Stimulated activated CD8-positive, alpha-beta memory T cell treated with anti-CD3 and anti-CD28 coated beads, Interleukin-2, amount 100 ng/mL, for 48 hours (primary cell): ENCODE results near the gene PRKAG2.

Source experiments
- DNase-seq, 2 donors: peaks; one replicate each; pipeline ENCODE4 v3.0.0-alpha.2; 2020; ENCODE audit warnings: low read depth in 2 of 2

PRKAG2 gene

DNA sequence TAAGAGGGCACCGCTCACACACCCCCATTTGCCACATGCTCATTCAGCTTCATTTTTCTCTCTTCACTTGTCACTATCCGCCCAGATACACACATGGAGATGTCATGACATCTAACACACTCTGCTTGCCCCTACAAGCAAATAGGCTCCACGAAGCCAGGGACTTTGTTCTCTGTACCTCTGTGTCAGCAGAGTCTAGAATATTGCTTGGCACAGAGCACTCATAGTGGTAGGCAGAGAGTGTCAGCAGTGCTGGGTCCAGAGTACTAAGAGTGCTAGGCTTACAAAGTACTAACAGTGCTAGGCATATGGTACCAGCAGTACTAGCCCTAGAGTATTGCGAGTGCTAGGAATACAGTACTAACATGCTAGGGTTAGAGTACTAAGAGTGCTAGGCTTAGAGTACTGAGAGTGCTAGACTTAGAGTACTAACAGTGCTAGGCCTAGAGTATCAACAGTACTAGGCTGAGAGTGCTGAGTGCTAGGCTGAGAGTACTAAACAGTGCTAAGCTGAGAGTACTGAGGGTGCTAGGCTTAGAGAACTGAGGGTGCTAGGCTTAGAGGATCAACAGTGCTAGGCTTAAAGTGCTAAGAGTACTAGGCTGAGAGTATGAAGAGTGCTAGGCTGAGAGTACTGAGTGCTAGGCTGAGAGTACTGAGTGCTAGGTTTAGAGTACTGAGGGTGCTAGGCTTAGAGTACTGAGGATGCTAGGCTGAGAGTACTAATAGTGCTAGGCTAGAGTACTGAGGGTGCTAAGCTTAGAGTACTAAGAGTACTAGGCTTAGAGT, 166.1 kb downstream of the PRKAG2 start:
- no peak for DNase-seq

DNA sequence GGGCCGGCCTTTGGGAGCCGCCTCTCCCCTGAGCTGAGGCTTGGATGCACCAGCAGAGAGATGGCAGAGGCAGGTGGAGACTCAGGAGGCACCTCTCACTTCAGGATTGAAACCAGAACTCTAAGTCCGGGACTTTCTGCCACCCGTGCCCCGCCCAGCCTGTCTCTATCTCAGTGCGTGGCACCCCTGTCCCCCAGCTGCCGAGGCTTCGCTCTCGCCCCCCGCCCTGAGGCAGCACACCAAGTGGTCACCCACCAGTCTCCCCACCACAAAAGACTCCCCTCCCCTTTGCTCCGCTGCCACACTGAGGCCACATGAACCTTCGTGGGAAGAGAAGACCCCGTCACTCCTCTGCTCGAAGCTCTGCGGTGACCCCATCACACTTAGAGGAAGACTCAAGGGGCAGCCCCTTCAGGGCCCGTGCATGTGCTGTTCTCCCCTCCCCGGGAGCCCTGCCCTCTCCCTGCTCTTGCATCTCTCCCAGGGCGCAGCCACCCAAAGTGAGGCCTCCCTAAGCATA, 166.7 kb downstream of the PRKAG2 start:
- DNase-seq, result no peak

DNA sequence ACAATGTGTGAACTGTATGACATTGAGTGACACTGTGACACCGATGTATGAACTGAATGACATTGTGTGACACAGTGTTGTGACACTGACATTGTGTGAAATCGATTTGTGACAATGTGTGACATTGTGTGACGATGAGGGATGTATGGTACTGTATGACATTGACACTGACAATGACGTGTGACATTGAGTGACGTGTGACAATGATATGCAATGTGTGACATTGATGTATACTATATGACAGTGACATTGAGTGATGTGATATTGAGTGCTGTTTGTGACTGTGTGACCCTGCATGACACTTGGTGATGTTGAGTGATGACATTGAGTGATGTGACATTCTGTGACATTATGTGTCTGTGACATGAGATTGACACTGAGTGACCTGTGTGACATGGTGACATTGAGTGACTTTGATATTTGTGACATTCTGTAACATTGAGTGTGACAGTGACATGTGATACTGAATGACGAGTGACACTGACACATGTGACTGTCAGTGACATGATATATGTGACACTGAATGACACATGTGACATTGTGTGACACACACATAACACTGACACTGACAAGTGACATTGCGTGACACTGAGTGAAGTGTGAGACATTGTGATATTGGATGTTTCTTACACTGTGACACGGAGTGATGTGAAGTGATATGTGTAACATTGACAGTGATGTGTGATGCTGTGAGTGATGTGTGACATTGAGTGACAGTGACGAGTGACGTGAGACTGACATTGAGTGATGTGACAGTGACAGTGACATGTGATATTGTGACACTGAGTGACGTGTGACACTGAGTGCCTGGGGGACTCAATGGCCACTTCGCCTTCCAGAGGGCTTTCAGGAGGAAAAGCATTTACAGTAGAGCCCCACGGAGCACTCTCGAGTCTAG, 167.5 kb downstream of the PRKAG2 start:
- no peak for DNase-seq

DNA sequence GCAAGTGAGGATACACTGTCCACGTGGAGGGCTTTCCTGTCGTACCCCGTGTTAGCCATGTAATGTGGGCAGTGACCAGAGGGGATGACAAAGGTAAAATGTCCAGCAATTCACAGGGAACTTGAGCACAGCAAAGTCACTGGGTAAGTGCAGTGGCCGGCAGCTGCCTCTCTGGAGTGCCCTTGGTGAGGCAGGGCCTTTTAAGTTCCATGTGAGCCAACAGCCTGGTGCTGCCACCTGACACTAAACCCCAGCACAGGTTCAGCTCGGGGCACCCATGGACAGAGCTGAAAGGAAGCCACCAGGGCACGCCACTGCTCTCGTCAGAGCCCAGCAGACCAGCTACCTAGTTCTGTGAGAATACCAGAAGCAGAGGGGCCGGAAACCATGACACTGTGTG, 168.3 kb downstream of the PRKAG2 start:
- no peak for DNase-seq

DNA sequence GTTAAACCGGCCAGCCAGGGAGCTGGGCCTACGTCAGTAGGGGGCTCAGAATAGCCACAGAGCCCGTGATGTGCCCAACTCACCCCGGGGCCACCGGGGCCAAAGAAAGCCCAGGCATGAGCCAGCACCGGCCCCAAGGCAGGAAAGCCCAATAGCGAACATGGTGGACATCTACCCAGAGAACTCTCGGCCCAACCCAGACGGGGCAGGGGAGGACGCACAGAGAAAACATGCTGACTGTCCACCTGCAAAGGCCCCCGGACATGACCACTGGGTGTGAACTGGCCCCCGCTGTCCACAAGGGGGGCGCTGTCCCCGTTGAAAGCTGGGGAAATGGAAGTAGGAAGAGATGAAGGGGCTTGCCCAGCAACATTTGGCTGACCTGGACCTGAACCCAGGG, 169.2 kb downstream of the PRKAG2 start:
- no peak for DNase-seq

DNA sequence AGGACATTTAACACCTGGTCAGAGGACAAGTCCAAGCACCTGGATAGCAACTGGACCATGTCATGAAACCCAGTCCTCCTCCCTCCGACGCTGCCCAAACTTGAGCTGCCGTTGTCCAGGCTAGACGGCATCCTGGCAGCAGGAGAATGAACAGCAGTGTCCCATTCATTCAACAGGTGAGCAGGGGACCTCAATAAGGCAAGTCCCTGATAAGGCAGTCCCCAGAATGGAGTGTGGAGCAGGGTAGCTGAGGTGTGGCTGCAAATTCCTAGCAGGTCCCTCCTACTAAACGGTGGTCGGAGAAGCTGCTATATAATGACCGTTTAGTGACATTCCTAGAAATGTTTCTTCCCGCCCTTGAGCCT, 169.8 kb downstream of the PRKAG2 start:
- DNase-seq, result no peak

DNA sequence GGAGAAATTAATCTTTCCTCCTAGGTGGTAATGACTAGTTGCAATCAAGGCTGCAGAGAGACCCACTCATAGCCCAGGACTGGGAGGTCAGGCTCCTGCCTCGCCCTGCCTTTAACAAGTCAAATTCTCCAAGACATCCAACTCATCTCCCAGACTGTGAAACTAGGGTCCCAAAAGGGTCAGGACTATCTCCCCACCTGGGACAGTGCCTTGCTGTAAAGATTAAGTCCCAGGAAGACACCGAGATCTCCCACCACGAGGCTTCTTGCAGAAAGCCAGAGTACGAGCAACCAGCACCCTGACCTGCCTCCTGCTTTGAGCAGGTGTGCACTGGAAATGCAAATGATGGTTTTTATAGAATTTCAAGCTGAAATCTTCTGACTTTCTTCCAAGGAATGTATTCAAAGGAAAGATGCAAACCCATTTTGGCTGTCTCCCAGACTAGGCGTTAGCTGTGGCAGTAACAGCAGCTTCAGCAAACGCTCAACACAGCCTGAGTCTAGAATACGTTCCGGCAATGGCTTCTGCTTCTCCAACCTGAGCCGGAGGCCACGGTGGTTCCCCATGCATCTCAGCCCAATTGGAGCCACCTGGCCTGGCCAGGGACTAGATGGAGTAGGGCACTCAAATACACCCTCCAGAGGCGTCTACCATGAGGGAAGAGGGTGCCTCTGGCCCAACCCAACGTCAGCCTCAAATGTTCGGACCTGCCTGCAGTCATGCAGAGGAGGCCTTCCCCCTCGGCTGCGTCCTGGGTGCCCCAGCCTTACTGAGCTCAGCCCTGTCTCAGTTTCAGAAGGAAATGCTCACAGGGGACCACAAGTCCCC, 170.4 kb downstream of the PRKAG2 start:
- DNase-seq, result no peak

DNA sequence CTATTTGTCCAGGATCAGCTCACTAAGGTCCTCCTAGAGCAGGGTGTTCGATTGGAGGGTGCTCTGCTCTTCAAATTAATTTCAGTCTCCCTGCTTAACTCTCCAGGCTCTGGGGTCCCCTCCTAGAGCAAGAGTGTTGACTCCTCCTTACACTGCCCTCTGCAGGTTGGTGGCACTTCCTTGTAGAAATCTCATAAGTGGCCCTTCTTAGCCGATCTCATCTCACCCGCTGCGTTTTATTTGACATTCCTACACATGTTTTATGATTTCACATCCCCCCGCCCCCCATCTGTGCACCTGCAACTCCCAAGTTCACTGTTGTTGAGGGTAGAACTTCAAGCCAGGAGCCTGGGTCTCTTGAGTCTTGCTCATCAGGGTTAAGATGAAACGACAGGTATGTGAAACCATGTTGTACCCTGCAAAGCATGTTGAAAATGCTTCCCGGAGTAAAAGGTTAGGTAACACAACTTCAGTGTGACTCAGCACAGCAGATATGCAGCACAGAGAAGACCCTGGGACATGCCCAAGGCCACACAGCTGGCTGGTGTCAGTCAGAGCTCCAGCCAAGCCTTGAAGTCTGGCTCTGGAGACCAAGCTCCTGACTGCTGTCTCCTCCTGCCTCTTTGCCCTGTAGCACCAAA, 171.2 kb downstream of the PRKAG2 start:
- DNase-seq, result no peak

DNA sequence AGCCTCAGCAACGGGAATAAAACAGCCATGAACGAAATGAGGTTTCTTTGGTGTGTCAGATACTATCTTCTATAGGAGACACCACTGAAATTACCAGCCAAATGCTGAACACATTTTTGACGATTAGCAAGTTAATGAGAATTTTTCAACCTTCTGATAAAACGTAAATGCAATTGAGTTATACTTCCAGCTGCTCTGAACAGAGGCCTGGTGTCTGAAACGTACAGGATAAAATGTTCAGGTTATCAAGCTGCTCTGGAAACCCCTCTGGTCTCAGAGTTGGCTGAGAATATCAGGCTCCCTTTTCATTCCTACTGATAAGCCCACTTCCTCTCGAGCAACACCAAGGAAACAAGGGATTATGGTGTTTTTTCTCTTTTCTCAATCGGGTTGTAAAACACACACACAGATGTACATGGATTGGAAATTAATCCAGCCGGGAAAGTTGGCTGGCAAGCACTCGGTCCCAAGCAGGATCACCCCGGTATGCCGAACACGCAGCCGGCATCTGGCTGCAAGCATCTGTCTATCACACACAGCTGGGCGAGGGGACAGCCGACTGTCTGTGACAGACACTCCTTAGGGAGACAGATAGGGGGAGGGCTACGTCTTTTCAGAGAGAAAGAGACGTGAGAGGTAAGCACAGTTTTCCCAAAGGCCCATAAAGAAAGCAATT, 171.8 kb downstream of the PRKAG2 start:
- no peak for DNase-seq

DNA sequence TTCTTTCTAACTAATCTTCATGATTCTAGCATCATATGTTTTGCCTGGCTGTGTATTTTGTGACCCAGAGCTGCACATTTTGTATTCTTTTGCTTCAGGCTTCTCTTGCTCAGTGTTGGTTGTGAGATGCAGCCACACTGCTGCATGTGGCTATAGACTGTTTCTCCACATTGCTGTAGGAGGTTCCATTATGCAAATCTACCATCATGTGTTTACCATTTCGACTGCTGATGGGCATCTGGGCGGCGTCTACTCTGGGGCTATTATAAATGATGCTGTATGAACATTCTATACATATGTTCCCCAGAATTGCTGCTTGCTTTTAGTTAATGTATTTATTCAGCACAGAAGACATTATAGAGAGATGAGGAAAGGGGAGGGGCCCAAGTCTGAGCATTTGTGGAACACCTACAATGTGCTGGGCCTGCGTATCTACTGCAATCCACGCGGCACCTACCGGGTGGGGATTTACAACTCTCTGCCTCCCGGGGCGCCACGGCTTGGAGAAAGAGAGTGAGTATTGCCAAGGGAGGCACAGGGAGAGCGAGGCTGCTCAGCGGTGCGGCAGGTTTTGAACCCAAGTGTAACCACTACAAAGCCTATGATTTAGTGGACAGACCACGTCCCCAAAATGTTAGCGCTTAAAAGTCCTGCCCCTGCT, 172.5 kb downstream of the PRKAG2 start:
- DNase-seq, result no peak

DNA sequence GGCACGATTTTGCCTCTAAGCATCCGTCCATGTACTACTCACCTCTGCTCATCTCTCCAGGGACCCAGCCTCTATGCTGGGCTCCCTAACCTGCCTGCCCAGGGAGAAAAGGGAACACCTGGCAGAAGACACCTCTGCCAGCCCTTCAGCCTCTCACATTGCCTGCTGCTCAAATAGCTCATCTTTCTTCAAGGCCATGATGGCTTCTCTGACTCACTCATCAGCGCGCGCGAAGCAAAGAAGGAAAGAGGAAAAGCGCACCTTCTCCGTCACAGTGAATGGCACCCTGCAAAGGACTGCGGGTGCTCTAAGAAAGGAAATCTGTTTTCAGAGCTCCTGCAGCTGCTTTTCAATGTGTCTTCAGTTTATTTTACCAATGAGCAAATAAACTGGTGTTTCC, 174.0 kb downstream of the PRKAG2 start:
- no peak for DNase-seq

DNA sequence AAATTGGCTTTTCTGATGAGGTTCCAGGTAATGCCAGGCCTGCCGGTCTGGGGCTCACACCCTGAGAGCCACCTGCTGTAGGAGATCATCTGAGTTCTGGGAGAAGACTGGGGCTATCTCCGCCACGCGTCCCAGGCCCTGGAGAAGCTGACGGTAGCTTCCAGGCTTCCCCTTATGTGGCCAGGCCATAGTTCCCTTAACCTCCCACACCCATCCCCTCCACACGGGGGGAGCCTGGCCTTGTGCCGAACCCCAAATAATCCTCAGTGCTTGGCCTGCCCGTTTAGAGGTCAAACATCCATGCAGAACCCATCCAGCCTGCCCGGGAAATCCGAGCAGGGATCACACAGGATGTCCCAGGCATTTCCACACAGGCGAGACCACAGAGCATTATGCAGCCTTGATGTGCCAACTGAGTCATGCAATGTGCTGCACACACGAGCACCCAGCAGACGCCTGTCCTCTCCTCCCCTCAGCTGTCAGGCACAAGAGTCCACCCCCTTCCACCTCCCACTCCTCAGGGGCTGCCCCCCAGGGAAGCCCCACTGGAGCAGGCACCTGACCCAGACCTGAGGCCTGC, 176.2 kb downstream of the PRKAG2 start:
- DNase-seq, result no peak

DNA sequence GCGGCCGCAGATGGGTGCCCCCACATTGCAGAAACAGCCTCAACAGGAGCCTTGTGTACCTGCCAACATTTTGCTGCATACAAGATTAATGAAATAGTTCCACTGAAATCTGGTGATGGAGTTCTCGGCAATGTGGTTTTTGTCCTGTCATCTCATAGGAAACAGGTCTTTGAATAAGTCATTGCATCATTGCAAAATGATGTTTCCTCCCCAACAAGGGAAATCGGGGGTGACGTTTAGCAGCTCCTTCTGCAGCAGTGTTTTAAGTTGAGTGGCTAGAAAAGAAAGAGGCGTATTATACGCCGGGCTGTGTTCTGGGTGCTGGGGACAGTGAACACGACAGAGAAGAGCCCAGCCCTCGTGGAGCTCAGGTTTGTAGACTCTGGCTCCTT, 177.0 kb downstream of the PRKAG2 start:
- no peak for DNase-seq

DNA sequence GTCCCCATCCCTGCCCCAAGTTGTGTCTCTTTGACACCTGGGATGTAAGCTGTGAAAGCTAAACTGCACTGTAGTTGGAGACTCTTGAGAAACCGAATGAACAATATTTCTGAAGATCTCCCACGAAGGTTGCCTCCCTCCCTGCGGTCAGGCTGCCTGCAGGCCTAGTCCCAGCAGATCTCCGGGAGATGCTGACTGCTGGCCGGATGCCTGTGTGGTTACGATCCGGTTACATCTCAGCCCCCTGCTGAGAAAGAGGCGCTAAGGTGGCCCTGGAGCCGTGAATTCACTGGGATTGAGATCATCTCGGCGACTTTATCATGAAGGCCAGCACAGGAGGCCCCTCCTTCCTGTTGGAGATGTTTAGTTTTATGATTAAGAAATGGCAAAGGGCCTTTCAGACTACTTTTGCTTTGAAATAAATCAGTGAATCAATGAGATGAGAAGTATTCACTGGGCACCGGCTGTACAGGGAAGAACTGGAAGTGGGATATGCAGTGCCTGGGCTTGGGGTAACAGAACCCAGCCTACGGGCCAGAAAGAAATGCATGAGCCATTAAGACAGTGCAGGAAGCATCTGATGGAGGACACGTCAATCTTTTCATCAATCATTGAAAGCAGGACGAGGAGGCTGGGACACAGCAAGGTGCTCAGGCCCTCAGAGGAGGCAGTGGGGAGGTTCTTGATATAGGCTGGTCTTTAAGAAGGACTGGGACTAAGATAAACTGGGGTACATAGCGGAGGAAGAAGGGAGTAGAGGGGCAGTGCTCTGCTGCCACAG, 177.6 kb downstream of the PRKAG2 start:
- DNase-seq, result no peak

DNA sequence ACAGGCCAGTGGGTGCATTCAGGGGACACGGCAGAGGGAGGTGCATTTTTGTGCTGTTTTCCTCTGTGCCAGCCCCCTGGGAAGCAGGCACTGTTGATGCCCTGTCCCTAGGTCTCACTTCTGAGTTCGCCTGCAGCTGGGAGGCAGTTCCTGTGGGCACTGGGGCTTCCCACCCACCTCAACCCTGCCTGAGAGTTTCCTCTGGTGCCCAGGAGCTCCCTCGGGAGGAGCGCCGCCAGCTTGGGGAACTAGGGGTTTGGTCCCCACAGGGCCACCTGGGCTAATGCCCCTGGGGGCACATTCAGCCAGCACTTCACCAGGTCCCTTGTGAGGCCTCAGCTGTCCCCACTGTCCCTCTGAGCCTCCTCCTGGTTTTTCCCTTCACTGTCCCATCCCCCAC, 179.0 kb downstream of the PRKAG2 start:
- no peak for DNase-seq

DNA sequence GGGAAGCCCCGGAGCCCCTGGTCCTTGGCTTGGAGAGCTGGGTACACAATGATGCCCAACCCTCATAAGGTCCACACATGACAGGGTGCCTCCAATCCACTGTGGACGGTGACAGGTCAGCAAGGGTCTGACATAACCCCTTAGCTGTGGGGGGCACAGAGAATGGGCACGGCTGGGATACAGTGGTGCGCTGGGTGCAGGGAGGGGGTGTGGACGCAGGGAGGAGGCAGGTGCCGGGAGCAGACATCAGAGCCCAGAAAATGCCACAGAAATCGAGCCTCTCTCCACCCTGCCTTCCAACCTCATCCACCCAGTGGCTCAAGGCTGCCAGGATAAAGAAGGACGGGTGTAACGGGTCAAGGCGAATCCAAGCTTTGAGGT, 179.4 kb downstream of the PRKAG2 start:
- DNase-seq, result no peak

DNA sequence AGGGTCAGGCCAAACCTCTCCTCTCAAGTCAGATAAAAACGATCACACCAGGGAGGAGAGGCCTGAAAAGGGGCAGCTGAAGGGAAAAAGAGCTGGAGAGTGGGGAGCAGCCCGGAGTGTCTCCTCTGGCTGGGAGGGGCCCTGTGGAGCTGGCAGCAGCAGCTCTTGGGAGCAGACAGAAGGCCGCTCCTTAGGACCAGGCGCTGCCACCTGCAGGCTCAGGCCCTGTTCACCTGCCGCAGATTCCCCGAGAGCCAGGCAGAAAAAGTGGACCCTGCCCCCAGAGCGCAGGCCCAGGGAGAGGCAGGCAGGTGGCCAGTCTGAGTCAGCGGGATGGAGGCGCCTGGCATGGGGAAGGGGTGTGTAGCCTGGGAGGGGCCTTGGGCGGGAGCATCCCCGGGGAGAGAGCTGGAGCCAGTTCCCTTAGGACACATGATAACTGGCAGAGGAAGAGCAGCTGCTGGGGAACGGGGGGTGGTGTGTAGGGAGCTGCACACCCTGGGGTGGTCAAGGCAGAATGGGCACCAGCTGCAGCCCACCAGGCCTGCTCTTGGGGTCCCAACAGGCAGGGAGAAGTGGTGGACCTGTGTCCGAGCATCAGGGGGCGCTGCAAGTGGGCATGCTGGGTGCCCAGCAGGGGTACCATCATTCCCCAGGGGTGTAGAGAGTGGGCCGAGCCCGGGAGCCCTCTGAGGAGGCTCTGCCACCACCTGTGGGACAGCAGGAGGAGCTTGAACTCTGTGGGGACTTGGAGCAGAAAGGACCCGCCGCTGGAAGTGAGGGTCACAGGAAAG, 180.0 kb downstream of the PRKAG2 start:
- DNase-seq, result no peak

DNA sequence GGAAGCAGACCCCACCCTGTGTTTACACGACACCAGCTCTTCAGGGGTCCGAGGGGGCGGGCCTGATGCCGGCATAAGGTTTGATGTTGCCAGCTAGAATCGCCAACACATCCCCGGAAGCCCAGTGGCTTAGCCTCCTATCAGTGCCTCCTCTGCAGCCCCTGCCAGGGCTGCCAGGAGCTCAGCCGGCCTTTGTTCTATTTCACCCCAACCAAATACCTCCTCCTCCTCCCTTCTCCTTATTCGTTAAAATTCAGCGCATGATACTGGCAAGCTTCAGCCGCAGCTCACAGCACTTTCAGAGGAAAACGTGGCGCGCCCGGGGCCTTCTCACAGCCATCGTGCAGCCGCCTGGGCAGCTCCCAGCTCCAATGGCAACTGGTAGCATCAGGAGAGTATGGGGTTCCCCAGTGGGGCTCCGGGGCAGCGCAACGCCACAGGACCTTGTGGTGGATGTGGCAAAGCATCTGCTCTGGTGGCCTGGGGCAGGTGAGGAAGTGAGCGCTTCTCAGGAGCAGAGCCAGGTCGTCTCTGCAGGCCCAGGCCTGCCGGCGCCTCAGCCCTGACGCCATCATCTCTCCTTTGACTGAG, 180.9 kb downstream of the PRKAG2 start:
- no peak for DNase-seq
